ENCODE results near the gene LBP.

GRCh38 chr20:38395165-38395564 is 48.9 kb downstream of the LBP start:
- TF ChIP-seq, protein P1, sequence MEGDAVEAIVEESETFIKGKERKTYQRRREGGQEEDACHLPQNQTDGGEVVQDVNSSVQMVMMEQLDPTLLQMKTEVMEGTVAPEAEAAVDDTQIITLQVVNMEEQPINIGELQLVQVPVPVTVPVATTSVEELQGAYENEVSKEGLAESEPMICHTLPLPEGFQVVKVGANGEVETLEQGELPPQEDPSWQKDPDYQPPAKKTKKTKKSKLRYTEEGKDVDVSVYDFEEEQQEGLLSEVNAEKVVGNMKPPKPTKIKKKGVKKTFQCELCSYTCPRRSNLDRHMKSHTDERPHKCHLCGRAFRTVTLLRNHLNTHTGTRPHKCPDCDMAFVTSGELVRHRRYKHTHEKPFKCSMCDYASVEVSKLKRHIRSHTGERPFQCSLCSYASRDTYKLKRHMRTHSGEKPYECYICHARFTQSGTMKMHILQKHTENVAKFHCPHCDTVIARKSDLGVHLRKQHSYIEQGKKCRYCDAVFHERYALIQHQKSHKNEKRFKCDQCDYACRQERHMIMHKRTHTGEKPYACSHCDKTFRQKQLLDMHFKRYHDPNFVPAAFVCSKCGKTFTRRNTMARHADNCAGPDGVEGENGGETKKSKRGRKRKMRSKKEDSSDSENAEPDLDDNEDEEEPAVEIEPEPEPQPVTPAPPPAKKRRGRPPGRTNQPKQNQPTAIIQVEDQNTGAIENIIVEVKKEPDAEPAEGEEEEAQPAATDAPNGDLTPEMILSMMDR (IDR thresholded peaks at IDR 0.05): no peak
- TF ChIP-seq POLR2A (IDR thresholded peaks at IDR 0.05) (no peak), POLR2AphosphoS5 (IDR thresholded peaks at IDR 0.05) (no peak), EP300 (IDR thresholded peaks at IDR 0.05) (no peak)

Measured in stomach (tissue), 4 donors.